HG02973 (cell line): ENCODE data around the gene LRRC59.

Source experiments
- ATAC-seq: cut with Tn5 transposase; IDR thresholded peaks from one replicate; pipeline ENCODE4 v1.9.1; 2021; ENCODE audit warnings: moderate library complexity; ENCODE audit not compliant: unreplicated experiment

Gene LRRC59

DNA sequence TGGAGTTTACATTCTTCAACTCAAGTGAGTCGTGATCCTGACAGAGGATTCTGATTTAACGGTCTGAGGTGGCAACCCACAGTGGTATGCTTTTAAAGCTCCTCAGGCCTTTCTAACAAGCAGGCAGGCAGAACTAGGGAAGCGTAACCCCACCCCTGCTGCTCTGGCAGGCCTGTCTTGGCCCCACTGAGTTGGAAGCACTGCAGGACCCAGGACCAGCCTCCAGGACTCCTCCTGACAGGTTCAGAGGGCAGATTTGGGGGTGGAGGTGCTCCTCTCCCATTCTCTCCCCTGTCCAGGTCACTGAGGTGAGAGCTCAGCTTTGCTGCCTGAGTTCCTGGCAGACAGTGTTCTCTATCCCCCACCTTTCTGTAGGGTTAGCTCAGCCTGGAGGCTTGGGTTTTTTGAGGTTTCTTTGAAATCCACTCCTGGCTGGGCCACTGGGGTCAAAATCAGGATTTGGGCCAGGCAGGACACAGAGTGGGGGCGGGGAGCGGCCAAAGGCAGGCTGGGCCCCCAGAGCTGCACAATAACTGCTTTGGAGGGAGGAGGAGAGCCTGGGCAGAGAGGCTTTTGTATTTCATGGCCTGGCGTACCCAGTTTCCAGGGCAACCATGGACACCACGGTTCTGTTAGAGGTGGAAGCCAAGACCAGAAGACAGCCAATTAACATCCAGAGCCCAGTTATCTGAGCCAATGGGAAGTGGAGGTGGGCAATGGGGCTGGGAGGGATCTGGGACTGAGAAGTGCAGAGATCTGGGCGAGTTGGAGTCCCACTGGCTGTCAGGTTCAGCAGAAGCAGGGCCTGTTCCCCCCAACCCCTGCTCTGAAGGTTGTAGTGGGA is 33.9 kb downstream of the LRRC59 start:
- no peak for ATAC-seq

DNA sequence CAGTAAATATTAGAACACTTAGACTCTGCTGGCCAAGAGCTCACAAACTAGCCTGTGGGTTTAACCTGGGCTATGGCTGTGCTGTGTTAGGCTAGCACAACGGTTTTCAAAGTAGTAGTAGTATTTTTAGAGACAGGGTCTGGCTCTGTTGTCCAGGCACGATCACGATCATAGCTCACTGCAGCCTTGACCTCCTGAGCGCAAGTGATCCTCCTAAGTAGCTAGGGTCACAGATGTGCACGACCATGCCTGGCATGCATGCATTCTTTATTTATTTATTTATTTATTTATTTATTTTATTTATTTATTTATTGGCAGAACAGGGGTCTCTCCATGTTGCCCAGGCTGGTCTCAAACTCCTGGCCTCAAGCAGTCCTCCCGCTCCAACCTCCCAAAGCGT is 34.7 kb downstream of the LRRC59 start:
- no peak for ATAC-seq

DNA sequence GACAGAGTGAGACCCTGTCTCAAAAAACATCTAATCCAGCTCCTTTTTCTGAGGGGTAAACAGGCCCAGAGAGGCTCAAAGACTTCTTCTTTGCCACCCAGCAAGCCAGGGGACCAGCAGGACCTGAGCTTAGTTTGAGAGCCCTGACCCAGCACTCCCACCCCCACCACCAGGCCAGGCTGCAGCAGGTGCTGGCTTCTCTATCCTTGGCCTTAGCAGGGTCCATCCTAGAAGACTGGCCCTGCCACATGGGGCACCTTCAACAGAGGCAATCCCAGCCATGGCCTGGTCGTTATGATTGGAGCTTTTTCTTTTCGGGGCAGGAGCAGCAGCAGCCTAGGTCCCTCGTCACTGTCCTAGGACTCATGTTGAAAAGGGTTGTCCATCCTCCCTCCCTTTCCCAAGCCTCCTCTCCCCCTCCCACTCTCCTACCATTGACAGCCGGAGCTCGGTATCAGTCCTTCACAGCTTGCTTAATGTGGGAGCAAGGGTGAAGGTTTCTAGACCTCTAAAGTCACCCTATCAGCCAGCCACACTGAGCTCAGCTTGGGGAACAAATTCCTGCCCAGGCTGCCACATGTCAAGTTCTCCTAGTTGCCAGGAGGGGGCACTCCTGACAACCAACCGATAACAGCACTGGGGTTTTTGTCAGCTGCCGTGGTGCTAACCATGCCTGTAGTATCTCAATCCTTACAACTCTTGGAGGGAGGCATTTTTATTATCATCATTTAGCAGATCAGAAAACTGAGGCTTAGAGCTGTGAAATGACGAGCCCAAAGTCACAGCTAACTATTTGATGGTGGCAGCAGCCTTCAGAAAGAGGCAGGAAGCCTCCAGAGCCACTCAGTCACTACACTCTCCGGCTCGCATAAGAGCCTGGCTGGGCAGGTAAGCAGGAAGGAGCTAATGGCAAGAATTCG is 35.5 kb downstream of the LRRC59 start:
- no peak for ATAC-seq

DNA sequence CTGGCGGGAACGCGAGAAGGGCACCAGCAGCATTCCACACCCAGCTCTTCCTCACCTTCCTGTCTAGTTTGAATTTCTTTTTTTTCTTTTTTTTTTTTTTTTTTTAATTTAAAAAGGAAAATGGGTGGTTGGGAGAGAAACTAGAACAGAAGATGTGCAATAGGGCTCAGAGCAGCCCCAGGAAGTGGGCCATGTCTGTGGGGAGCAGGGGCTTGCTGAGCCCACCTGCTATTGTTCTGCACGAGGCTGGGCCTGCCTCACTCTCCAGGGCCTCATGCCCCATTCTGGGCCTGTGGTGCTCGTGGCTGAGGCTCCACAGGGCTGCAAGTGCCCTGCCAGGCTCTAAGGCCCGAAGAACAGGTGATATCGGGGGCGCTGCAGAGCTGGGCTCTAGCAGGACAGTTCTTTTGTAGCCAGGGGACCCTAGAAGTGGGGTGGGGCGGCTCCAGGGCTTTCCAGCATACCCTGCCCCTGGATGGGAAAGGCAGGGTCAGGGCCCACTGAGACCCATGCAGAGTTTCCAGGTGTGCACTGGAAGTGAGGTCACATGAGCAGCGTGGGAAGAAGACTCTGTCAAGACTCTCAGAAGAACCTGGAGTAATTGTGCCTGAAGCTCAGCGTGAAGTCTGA is 36.7 kb downstream of the LRRC59 start:
- no peak for ATAC-seq

DNA sequence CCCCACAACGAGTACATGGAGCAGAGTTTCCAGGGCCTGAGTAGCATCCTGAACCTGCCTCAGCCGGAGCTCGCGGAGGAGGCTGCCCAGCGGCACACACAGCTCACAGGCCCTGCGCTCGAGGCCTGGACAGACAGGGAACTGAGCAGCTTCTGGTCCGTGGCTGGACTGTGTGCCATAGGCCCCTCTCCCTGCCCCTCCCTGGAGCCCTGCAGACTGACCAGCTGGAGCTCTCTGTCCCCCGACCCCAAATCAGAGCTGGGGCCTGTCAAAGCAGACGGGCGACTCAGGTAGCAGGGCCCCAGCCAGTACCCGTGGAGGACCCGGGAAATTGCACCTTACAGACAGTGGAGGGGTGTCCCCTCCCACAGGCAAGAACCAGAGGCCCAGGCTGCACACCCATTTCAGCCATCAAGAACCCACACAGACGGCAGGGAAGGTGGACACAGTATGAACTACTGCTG is 37.3 kb downstream of the LRRC59 start:
- ATAC-seq: no peak

DNA sequence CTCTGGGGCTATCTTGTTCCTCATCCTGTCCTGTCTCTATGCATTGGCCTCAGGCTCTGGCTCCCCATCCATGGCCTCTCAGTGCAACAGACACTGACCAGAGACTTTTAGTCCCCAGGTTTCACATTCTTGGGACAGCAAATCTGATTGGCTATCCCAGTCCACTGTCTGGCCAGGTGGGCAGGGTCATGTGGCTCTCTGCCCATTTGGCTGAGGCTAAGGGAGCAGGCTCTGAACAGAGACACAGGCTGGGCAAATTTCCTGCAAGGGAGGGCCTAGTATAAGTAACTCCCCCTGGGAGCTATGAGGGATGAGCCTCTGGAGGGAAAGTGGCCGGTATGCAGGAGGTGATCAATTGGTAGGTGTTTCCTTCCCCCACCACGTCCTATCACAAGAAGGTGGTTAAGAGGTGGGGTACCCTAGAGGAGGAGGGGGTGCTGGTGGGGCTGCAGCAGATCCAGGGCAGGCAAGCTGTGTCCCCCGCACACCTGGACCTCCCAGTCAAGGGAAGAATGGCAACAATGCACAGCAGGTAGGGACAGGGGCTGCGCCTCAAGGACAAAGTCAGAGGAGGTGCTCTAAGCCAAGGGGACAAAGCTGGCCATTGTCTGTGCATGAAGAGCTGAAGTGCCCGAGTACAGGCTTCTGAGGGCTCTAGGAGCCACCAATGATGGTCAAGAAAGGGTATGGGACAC is 38.2 kb downstream of the LRRC59 start:
- no peak for ATAC-seq

DNA sequence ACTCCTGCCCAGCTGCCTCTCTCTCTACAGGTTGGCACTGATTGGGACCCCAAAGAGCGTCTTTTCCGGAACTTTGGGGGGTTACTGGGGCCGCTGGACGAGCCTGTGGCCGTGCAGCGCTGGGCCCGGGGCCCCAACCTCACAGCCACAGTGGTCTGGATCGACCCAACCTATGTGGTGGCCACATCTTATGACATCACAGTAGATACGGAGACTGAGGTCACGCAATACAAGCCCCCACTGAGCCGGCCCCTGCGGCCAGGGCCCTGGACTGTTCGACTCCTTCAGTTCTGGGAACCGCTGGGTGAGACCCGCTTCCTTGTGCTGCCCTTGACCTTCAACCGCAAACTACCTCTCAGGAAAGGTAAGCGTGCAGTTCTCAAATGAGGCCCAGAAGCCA is 39.1 kb downstream of the LRRC59 start:
- no peak for ATAC-seq

DNA sequence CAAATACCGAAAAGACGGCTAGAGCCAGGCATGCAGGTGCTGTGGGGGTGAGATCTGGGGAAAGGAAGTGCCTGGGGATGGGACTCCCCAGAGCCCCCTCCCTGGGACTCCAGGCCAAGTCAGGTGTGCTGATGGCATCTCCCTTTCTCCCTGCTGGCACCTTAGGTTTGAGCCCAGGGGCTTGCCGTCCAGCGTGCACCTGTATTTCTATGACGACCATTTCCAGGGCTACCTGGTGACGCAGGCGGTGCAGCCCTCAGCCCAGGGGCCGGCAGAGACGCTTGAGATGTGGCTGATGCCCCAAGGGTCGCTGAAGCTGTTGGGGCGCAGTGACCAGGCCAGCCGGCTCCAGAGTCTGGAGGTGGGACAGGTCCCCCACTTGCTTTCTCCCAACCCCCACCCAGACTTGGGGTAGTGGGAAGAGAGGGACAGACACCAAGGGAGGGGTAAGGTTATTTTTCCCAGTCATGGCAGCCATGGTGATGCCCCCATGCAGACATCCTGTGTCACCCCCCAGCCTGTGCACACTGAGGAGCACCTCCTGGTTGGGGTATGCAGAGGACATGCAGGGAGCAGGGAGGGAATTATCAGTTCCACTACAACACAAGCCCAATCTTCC is 40.3 kb downstream of the LRRC59 start:
- ATAC-seq: no peak

DNA sequence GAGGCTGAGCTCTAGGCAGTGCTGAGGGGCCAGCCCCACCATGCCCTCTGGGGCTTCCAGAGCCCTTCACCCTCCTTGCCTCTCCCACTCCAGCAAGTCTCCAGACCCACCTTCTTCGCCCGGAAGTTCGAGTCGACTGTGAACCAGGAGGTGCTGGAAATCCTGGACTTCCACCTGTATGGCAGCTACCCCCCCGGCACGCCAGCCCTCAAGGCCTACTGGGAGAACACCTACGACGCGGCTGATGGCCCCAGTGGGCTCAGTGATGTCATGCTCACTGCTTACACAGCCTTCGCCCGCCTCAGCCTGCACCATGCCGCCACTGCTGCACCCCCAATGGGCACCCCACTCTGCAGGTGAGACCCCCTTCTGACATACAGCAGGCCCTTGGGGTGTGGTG is 40.9 kb downstream of the LRRC59 start:
- ATAC-seq: no peak

DNA sequence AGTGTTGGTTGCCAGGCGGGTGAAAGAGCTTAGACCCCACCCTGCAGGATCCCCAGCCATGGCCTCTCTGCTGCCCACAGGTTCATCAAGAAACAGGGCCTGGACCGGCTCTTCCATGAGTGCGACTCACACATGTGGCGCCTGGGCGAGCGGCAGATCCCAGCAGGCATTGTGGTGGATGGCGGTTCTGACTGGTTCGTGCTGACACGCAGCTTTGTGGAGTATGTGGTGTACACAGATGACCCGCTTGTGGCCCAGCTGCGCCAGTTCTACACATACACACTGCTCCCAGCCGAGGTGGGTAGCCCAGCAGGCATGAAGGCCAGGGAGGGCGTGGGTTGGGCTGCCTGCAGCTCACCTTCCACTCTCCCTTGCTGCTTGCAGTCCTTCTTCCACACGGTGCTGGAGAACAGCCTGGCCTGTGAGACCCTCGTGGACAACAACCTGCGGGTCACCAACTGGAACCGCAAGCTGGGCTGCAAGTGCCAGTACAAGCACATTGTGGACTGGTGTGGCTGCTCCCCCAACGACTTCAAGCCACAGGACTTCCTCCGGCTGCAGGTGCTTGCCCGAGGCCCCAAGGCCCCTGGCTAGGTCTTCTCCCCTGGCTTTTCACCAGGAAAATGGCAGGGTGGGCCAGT is 41.5 kb downstream of the LRRC59 start:
- no peak for ATAC-seq

DNA sequence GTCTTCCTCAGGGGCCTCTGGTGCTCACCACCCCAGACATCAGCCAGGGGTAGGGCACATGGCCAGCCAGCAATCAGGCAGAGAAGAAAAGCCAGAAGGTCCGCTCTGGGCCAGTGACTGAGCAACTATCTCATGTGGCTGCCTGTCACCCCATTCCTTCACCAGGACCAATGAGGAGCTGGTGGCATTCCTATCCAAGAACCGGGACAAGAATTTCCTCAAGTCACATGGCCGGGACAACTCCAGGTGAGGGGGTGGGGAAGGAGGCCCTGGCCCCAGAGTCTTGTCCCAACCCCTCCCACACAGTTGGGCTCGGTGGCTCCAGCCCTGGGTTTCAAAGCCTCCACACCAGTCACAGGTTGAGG is 42.0 kb downstream of the LRRC59 start:
- no peak for ATAC-seq

DNA sequence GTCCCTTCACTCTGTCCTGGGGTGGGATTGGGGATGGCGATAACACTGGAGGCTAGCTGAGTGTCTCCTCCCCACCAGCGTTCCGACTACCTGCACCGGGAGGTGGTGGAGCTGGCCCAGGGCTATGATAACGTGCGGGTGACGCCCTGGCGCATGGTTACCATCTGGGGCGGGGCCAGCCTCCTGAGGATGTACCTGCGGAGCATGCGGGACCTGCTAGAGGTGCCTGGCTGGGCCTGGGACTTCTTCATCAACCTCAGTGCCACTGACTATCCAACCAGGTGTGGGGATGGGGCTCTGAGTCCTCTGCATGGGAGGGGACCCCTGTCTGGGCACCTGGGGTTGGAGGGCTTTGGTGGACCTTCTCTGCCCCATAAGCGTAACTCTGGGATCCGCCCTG is 42.5 kb downstream of the LRRC59 start:
- no peak for ATAC-seq

DNA sequence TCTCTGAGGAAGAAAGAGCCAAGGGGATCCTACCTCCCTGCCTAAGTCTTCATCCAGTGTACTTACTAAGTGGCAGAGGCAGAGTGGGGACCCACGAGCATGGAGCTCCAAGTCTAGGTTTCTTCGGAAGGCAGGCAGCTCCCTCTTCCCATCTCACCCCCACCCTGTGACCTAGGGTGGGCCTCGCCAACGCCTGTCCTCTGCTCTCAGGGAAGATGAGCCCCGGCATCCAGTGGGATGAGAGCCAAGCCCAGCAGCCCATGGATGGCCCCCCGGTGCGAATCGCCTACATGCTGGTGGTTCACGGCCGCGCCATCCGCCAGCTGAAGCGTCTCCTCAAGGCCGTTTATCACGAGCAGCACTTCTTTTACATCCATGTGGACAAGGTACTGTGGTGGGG is 43.1 kb downstream of the LRRC59 start:
- no peak for ATAC-seq

DNA sequence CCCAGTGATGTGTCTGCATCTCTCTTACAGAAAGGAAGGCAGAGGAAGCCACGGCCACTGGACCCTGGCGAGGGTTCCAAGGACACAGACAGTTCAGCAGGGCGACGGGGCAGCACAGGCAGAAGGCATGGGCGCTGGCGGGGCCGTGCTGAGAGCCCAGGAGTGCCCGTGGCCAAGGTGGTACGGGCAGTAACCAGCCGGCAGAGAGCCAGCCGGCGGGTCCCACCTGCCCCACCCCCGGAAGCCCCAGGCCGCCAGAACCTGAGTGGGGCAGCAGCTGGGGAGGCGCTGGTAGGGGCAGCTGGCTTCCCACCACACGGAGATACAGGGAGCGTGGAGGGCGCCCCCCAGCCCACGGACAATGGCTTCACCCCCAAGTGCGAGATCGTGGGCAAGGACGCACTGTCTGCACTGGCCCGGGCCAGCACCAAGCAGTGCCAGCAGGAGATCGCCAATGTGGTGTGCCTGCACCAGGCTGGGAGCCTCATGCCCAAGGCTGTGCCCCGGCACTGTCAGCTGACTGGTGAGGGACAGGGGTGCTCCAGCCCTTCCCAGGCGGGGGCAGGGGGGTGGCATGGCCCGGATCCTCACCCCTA is 43.6 kb downstream of the LRRC59 start:
- ATAC-seq: no peak

DNA sequence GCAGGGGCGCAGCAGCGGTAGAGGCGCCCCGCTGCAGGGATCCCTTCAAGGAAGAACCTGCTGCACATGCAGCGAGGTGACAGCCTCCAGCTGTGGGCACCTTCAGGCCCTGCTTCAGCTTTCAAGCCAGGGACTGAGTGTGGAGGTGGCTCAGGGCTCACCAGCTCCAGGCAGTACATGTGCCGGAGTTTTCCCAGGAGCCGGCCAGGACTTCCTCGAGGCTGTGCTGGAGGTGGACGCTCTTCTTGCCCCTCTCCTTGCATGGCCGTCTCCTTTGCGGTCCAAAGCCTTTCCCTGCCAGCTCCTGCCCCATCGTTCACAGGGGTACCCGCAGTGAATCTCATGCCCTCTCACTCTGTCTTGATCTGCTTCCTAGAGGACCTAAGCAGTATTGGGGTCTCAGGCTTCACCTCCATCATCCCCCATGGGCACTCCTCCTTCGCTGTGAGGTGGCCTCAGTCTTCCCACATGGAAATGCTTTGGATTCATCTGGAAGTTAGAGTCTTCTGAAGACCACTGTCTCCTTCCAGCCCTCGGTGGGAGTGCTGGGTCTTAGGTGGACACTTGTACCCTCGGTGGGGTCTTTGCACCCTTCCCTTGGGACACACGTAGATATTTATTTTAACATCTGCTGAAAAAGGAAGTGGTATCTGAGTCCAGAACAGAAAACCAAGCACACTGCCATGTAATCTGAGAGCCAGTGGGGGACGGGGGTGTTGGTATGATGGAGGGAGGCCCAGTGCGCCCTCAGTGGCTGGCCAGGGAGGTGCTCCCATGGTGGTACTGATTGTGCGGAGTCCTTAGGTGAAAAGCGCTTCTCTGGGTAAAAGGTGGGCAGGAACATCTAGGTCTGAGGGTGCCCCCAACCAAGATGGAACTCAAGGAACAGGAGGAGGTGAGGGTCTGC is 44.4 kb downstream of the LRRC59 start:
- ATAC-seq: no peak

DNA sequence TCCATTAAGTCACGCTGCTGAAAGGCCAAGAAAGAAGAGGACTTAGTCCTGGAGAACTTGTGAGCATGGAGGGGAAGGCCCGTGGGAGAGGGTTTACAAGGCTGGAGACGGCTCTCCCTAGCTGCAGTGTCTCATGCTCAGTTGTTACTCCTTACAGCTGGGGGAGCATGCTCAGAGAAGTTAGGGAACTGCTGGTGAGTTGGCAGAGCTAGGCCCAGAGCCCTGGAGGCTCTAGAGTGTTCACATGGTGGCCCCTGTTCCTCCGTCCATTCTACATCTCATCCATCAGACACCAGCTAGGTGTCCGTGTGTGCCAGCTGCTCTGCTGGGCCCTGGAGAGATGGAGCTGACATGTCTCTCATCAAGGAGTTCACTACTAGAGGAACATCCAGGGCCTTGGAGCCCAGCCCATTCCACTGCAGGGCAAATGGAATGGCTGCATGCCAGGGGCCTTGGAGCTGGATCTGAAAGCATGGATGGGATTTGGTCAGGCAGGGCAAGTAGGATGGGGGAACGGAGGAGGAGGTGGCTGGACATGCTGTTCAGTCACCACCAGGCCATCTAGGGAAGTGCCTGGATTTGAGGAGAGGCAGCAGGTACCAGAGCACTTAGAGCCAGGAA is 45.1 kb downstream of the LRRC59 start:
- no peak for ATAC-seq

DNA sequence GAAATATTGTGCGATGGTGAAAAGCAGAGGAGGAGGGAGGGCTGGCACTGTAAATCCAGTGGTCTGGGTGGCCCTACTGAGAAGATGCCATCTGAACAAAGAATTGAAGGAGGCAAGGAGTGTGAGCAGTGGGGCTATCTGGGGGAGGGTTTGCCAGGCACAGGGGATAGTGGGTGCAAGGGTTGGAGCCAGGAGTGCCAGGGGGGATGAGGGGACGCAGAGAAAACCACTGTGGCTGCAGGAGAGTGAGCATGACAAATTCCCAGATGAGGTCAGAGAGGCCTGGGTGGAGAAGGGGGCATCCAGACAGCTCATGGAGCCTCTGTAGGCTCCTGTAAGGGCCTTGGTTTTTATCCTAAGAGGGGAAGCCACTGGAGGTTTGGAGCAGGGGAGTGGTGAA is 46.6 kb downstream of the LRRC59 start:
- no peak for ATAC-seq

DNA sequence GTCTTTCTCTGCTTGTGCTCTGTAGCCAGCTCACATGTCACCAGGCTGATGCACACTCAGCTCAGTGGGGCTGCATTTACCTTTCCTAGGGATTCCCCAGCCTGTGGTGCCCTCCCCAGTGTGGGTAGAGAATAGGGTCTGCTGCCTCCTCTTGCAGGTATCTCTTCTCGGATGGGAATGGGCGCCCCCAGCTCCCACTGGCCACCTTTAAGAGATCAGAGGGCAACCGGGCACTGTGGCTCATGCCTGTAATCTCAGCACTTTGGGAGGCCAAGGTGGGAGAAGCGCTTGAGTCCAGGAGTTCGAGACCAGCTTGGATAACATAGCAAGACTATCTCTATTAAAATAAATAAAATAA is 48.1 kb downstream of the LRRC59 start:
- ATAC-seq: no peak
